Esophagus muscularis mucosa (tissue), 4 donors: ENCODE data around the gene KCNJ12. TPM values are rescaled to one million over a fixed set of nuclear protein-coding genes. Genes with fewer than 3 reads are reported as not detected.
A peak's percentile ranks its signal among the peaks of the same experiment; 100 is the strongest.
"Not testable (repeated sequence)": the region's sequence is repeated elsewhere in the genome, so short reads cannot be mapped to it uniquely, and the experiment has no call there.

Experiments used
- DNase-seq: peaks from one replicate; pipeline ENCODE4 v3.0.0-alpha.2; 2017; ENCODE audit errors: extremely low spot score
- H3K27ac ChIP-seq, 4 donors: fragments of 200-600 bp; sonication (generic); replicated peaks in 1 of 4; 1 replicate in 3 of 4; 2 replicates in 1 of 4; pipeline ENCODE4 v1.5.1; 2016 to 2019; ENCODE audit warnings: mild to moderate bottlenecking in 1 of 4
- H3K27me3 ChIP-seq, 4 donors: fragments of 200-600 bp; sonication (generic); one replicate each; pipeline versions ENCODE4 v1.5.1 to v1.6.0; 2016 to 2019
- H3K36me3 ChIP-seq, 4 donors: fragments of 200-600 bp; sonication (generic); one replicate each; pipeline ENCODE4 v1.5.1; 2016 to 2019
- H3K4me1 ChIP-seq, 4 donors: fragments of 200-600 bp; sonication (generic); one replicate each; pipeline ENCODE4 v1.5.1; 2016 to 2019
- H3K4me3 ChIP-seq, 4 donors: fragments of 200-600 bp; sonication (generic); 1 replicate in 2 of 4; 2 replicates in 2 of 4; pipeline ENCODE4 v1.5.1; 2016 to 2019; ENCODE audit warnings: mild to moderate bottlenecking in 4 of 4, moderate library complexity in 1 of 4
- H3K9me3 ChIP-seq, 4 donors: fragments of 200-600 bp; sonication (generic); 1 replicate in 3 of 4; 2 replicates in 1 of 4; pipeline ENCODE4 v1.5.1; 2016 to 2019
- EP300 ChIP-seq: sonication (generic); formaldehyde crosslinking; IDR thresholded peaks from one replicate; pipeline ENCODE4 v1.6.1; 2017; ENCODE audit warnings: antibody characterized with exemption
- POLR2A ChIP-seq: fragments of 450-650 bp; IDR thresholded peaks from one replicate; pipeline ENCODE4 v1.6.1; 2017; ENCODE audit warnings: antibody characterized with exemption, moderate library complexity, mild to moderate bottlenecking, low read depth
- POLR2AphosphoS5 ChIP-seq, 2 donors: sonication (generic); formaldehyde crosslinking; IDR thresholded peaks; one replicate each; pipeline ENCODE4 v1.6.1; 2017; ENCODE audit warnings: antibody characterized with exemption in 2 of 2
- WGBS: methylation state at CpG from one replicate; pipeline ENCODE4 v1.1.5; 2018; 5-methylcytosine and 5-hydroxymethylcytosine counted together
- intact Hi-C: fragments of 100-400 bp; cut with DNase I; formaldehyde crosslinking; loops from one replicate; pipeline ENCODE4 v1.15.1; 2023
- total RNA-seq, 4 donors: library from RNA; depleted of rRNA; stranded (reverse); fragments of >200 nt; gene quantifications; one replicate each; pipeline versions ENCODE4 v1.1.0 to v1.2.1, GENCODE V29; 2016
- TF ChIP-seq, protein P1 (sequence below), 3 experiments: fragments of 200-600 bp in 2 of 3; fragments of 450-650 bp in 1 of 3; sonication (generic) in 2 of 3; IDR thresholded peaks; one replicate each; pipeline ENCODE4 v1.5.1; 2017 to 2019; ENCODE audit warnings: antibody characterized with exemption in 3 of 3, mild to moderate bottlenecking in 2 of 3, moderate library complexity in 1 of 3

The KCNJ12 gene
- 1 to 10 TPM in 3 of 4 donors, under 1 TPM in 1; 0.83 to 2.1 (median 1.5) TPM for total RNA-seq

DNA sequence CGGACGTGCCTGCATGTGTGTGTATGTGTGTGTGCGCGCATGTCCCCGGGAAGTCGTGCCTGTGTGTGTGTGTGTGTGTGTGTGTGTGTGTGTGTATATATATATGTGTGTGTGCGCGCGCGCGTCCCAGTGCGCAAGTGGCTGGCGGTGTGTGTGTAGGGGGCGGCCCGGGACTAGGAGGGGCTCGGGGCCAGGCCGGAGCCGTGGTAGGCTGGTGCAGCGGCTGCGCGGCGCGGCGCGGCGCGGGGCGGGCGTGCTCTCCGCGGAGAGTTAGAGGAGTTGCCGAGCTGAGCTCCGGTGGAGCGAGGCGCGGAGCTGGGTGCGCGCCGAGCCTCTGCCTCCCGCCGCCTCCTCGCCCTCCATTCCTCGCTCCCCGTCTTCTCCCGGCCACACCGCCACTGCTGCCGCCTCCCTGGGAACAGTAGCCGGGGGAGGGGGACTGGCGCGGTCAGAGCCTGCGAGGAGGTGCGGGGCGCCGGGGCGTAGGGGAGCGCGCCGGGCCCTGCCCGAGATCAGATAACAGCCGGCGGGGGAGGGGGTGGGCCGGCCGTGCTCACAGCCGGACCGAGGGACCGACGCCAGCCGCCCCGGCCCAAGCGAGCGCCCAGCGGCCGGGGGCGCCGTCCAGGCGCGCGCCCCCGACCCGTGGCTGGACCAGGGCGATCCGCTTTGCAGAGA, at the start of gene KCNJ12:
TSS of gene KCNJ12 (plus strand) at position 277 of the 678 bp plus-strand sequence. CDS start 38,986 bp downstream, outside the sequence.
- peaks cover 0 to 59% (median 14%) of the 10 kb centered on the region in 4 donors for H3K27me3 ChIP-seq
- H3K4me1 ChIP-seq, result peaks cover 30 to 44% (median 40%) of the 10 kb centered on the region in 4 donors
- intact Hi-C loops, result no loop called here
- TF ChIP-seq POLR2A, result no peak
- TF ChIP-seq POLR2AphosphoS5 (IDR thresholded peaks at IDR 0.05), result no peak
- TF ChIP-seq, protein P1, sequence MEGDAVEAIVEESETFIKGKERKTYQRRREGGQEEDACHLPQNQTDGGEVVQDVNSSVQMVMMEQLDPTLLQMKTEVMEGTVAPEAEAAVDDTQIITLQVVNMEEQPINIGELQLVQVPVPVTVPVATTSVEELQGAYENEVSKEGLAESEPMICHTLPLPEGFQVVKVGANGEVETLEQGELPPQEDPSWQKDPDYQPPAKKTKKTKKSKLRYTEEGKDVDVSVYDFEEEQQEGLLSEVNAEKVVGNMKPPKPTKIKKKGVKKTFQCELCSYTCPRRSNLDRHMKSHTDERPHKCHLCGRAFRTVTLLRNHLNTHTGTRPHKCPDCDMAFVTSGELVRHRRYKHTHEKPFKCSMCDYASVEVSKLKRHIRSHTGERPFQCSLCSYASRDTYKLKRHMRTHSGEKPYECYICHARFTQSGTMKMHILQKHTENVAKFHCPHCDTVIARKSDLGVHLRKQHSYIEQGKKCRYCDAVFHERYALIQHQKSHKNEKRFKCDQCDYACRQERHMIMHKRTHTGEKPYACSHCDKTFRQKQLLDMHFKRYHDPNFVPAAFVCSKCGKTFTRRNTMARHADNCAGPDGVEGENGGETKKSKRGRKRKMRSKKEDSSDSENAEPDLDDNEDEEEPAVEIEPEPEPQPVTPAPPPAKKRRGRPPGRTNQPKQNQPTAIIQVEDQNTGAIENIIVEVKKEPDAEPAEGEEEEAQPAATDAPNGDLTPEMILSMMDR (IDR thresholded peaks at IDR 0.05), result no peak
- TF ChIP-seq EP300, result no peak
- H3K4me3 ChIP-seq, result peak within 1 kb of the TSS; percentile 54 to 63 (median 57)
- DNase-seq, result no peak
- no peaks in the 10 kb centered on the region for H3K9me3 ChIP-seq
- 6% methylated on average over 7 of the region's 82 CpGs for WGBS
- H3K27ac ChIP-seq, result peak within 1 kb of the TSS in 2 of 4 donors; percentile 3 to 64
- H3K36me3 ChIP-seq, result no peaks in the 10 kb centered on the region

- DNase-seq, H3K4me3 ChIP-seq, intact Hi-C loops, H3K36me3 ChIP-seq, H3K27me3 ChIP-seq, H3K9me3 ChIP-seq, H3K27ac ChIP-seq, H3K4me1 ChIP-seq: not testable (repeated sequence)
- 82% methylated on average over 1 of the region's 1 CpG for WGBS
These were observed 48.2 kb upstream of the KCNJ12 start for GRCh38 chr17:21327921-21328320.

DNA sequence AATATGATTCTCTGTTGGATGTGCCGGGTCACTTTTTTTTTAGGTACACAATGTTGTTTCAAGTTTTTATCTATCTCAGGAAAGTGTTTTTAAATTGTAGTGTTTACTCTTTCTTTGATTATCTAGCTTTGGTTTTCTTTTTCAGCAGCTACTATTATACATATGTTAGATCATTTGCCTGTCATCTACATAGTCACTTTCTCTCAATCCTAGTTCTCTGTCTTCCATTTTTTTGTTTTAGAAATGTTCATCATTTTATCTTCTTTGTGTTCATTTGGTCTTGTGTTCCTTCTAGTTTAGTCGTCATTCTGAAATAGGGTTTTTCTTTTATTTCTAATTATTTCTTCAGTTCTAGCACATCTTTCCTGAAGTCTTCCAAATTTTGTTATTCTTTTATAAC, 47.4 kb upstream of the KCNJ12 start:
- H3K4me3 ChIP-seq, result not testable (repeated sequence)
- WGBS, result 72% methylated on average over 2 of the region's 2 CpGs

DNA sequence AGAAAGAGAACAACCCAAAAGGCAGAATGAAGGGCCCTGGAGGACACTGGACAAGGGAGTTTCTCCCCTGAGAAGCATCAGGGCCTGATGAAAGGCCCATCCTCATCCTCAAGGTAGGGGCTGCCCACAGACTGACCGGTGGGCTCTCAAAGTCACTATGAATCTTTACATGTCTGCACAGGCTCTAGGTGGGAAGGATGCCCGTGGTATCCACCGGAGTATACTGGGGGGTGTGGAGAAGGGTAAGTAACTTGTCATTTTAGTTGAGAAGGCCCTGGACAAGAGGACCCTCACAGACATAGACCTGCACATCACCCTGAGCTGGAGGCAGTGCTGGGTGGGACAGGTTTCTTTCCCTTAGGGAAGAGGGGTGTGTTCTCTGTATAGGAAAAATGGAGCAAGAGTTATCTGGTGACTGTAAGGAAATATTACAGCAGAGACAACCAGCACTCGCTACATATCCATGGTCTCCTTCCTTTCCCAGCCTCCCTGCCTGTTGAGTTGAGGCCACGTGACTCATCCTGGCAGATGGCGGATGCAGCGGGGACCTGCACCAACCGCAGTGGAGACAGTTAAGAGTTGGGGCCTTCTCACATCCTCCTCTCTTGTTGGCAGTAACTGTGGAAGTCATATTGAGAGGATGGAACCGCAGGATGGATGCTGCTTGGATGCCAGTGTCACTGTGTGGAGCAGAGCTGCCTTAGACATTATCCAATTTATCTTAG, 45.6 kb upstream of the KCNJ12 start:
- Histone ChIP-seq H3K9me3 (peaks cover 0 to 6% (median 0%) of the 10 kb centered on the region in 4 donors), H3K27ac (no peak overlapping the region), H3K36me3 (no peaks in the 10 kb centered on the region), H3K4me3 (no peak overlapping the region), H3K4me1 (no peaks in the 10 kb centered on the region), H3K27me3 (no peaks in the 10 kb centered on the region)
- DNase-seq, result no peak
- 73% methylated on average over 9 of the region's 9 CpGs for WGBS
- TF ChIP-seq POLR2AphosphoS5 (IDR thresholded peaks at IDR 0.05) (no peak), POLR2A (no peak), EP300 (no peak)
- TF ChIP-seq, protein P1 (IDR thresholded peaks at IDR 0.05), result no peak
- intact Hi-C loops, result loop anchor here (10.0 kb wide), 1 partner anchor 124 kb away; no protein-coding TSS in a partner anchor

More for the DNA sequence above, 47.4 kb upstream of the KCNJ12 start:
- H3K4me1 ChIP-seq, H3K9me3 ChIP-seq, H3K27ac ChIP-seq, H3K27me3 ChIP-seq, intact Hi-C loops, H3K36me3 ChIP-seq, DNase-seq: not testable (repeated sequence)

DNA sequence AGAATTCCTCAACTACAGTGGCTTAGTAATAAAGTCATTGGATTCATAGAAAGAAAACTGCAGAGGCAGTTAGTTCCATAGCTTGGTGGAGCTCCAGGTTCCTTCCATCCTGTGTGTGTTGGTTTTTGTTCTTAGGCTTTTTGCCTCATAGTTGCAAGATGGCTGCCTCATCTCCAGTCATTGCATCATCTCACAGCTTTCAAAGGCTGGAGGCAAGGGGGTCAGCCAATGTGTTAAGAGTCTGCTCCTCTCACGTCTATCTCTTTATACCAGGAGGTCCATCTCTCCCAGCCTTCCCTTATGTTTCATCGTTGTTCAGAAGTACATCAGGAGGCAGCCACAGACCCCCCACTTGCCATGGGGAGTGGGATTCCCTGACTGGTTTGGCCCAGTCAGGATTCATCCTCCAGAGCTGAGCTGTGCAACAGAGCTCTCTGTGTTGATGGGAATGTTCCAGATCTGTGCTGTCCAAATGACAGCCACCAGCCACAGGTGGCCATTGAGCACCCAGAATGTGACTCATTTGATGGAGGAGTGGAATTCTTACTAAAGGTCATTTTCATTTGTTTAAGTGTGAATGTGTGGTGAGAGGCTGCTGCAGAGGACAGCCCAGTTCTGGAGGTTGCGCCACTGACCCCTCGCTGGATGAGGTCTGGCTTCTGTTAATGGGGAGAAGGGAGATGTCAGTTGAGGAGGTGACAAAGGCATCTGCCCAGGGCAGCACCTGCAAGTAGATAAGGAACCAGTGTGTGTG, 39.4 kb upstream of the KCNJ12 start:
- not testable (repeated sequence) for H3K36me3 ChIP-seq, H3K27ac ChIP-seq, DNase-seq, H3K4me1 ChIP-seq, H3K9me3 ChIP-seq, H3K4me3 ChIP-seq, H3K27me3 ChIP-seq
- intact Hi-C loops, result loop anchor here (10.0 kb wide), 1 partner anchor 118 kb away; no protein-coding TSS in a partner anchor
- WGBS, result 75% methylated on average over 4 of the region's 4 CpGs

- not testable (repeated sequence) for DNase-seq, H3K4me3 ChIP-seq, H3K36me3 ChIP-seq, H3K9me3 ChIP-seq, H3K4me1 ChIP-seq, H3K27ac ChIP-seq, H3K27me3 ChIP-seq
- intact Hi-C loops, result loop anchor here (10.0 kb wide), 1 partner anchor 117 kb away; no protein-coding TSS in a partner anchor
- WGBS, result 69% methylated on average over 8 of the region's 8 CpGs
These were observed 38.1 kb upstream of the KCNJ12 start for GRCh38 chr17:21337981-21338625.
